Measurements from ENCODE around the gene ZNF267.

DNA sequence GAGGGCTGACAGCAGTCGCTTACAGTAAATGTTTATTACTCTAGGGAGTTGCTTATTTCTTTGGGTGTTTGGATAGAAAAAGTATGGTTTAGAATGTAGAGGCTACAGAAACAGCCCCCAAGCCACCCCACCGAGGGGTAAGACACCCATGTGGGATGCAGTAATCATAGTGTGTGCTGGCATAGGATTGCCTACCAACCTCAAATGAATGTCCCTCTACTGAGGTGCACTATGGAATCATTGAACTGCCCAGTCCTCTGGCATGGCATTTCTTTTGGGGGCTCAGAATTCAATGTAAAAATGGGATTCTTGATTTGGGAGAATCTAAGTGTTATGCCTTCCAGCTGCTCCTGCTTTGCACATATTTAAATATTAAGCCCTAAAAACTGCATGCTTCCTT, 46.8 kb downstream of the ZNF267 start:
- TF ChIP-seq CTCF (IDR thresholded peaks at IDR 0.05) (no peak), POLR2A (IDR thresholded peaks at IDR 0.05) (no peak)

Data from body of pancreas (tissue), 4 donors.